Measurements from ENCODE around the gene NXPH3. TPM values are rescaled to one million over a fixed set of nuclear protein-coding genes. Genes with fewer than 3 reads are reported as not detected.

NXPH3 gene
- total RNA-seq, 1 experiment from 2014 or later = 2.2 TPM

DNA sequence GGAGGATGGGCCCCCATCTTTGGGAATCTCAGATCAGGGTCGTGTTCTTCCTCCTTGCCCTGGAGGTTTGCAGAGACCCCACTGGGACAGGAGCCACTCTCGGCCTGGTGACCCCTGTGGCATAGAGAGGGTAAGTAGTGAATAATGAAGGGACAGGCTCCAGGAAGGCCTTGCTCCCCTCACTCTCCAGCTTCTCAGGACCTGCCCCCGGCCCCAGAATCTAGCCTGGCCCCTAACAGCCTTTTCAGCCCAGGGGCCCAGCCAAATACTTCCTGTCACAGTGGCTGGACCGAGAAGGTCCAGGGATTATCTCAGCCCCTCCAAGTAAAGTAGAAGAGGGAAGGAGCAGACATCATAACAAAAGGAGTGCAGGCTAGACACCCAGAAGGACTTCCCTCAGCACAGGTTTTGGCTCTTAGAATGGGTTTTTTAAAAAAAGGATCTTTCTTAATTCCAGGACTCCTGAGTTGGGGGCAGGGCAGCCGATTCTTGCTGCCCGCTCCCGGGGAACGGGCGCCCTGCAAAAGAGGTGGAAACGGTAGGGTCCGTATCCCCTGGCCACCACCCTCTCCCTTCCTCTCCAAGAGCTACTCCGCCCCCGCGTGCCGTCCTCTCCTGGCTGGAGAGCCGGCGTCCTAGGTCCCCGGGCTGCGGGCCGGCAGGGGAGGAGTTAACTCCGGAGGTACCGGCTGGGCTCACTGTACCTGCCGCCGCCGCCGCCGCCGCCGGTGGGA lies 559 bp upstream of the NXPH3 start:
- H3K4me3 ChIP-seq = peak overlapping the region; percentile 52
- peak in 1 of 2 experiments; percentile 38 for DNase-seq (ENCODE audit: low read depth in 1 of 2, low spot score in 2 of 2)
- no peak overlapping the region for H3K27ac ChIP-seq
- H3K36me3 ChIP-seq = no peaks in the 10 kb centered on the region
- H3K27me3 ChIP-seq (replicated peaks) = peaks cover 8% of the 10 kb centered on the region; the same call in 1 of the 2 replicates
- 0 out of 2 replicates have a peak, but pooled peaks cover 5% of the 10 kb centered on the region for H3K9me3 ChIP-seq (replicated peaks)
- peaks cover 22% of the 10 kb centered on the region for H3K4me1 ChIP-seq (replicated peaks)

DNA sequence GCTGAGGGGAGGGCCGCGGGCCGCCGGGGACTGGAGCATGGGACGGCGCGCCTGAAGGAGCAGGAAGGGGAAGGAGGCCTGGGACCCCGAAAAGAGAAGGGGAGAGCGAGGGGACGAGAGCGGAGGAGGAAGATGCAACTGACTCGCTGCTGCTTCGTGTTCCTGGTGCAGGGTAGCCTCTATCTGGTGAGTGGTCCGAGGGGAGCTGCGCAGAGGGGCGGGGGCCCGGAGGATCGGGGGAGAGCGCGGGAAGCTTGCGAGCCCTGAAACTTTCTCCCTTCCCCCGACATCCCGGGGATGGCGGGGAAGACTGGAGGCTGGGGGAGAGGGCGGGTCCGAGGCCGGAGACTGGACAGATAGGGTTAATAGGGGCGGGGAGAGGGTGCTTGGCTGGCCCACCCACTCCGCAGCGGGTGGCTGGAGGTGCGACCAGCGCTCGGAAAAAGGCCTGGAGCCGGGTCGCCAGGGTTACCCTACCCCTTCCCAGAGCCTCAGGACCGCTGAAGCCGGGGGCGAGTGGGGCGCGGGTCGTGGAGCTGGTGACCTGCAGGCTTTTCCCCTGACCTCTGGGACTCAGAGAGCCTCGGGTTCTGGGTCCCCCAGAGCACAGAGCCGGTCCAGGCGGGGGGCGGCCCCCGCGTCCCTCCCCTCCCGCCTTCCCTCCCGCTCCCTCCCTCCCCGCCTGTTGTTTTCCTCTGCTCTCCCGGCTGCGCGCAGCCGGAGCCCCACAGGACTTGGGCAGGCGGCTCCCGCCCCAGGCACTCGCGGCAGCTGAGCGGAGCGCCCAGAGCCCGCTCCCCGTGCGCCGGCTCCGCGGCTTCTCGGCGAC lies 631 bp downstream of the NXPH3 start:
- Histone ChIP-seq H3K27me3 (replicated peaks) (peaks cover 8% of the 10 kb centered on the region; the same call in 1 of the 2 replicates), H3K27ac (no peak overlapping the region), H3K36me3 (no peaks in the 10 kb centered on the region), H3K4me1 (replicated peaks) (peaks cover 19% of the 10 kb centered on the region), H3K4me3 (peak overlapping the region; percentile 52), H3K9me3 (replicated peaks) (0 out of 2 replicates have a peak, but pooled peaks cover 5% of the 10 kb centered on the region)
- DNase-seq (ENCODE audit: low read depth in 1 of 2, low spot score in 2 of 2) = peak in 1 of 2 experiments; percentile 59

DNA sequence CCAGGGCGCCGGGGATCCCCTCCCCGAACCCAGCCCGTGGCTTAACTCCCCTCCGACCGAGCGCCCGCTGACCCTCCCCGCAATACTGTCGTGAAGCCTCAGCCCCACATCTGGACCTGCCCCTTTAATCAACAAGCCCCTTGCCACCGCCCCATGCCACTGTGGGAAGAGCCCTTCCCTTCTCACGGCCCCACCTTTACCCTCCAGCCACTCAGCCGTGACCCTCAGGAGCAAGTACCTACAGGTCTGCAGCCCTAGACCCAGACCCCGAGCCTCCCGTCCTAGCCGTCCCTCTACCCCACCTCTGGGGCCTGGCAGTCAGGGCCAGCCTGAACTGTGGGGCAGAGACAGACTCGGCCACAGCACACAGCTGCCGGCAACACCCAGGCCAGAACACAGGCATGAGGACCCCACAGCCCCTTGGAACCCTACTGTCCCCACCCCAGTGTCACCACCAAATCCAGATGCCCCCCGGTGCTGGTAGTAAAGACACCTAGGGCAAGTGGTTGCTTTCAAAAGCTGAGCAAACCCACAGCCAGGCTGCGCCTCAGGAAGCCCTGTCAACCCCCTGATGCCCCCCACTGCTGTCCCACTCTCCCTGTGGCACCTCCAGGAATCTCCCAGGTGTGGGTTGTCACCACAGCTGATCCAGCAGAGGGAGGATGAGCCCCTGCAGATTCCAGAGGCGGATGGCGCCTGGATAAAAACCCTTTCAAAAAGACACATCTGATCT lies 1.4 kb downstream of the NXPH3 start:
- no peak for DNase-seq (ENCODE audit: low read depth in 1 of 2, low spot score in 2 of 2)
- Histone ChIP-seq H3K36me3 (no peaks in the 10 kb centered on the region), H3K9me3 (replicated peaks) (0 out of 2 replicates have a peak, but pooled peaks cover 5% of the 10 kb centered on the region), H3K4me3 (peak overlapping the region; percentile 52), H3K27ac (no peak overlapping the region), H3K4me1 (replicated peaks) (peaks cover 19% of the 10 kb centered on the region), H3K27me3 (replicated peaks) (0 out of 2 replicates have a peak, but pooled peaks cover 5% of the 10 kb centered on the region)

DNA sequence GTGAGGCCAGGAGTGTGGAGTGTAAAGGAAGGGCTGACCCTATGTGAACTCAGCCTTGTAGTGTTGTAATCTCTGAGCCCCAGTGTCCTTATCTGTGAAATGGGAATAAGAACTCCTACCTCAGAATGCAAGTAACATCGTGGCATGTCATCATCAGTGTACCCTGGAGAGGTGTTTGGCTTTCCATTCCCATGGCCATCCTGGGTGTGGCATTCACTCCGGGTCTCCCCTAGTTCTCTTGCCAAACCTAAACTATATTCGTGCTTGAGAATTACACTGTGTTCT lies 1.9 kb downstream of the NXPH3 start:
- Histone ChIP-seq H3K4me3 (no peak overlapping the region), H3K27ac (no peak overlapping the region), H3K27me3 (replicated peaks) (0 out of 2 replicates have a peak, but pooled peaks cover 5% of the 10 kb centered on the region), H3K36me3 (no peaks in the 10 kb centered on the region), H3K9me3 (replicated peaks) (0 out of 2 replicates have a peak, but pooled peaks cover 5% of the 10 kb centered on the region), H3K4me1 (replicated peaks) (peaks cover 23% of the 10 kb centered on the region)
- DNase-seq (ENCODE audit: low read depth in 1 of 2, low spot score in 2 of 2) = no peak

DNA sequence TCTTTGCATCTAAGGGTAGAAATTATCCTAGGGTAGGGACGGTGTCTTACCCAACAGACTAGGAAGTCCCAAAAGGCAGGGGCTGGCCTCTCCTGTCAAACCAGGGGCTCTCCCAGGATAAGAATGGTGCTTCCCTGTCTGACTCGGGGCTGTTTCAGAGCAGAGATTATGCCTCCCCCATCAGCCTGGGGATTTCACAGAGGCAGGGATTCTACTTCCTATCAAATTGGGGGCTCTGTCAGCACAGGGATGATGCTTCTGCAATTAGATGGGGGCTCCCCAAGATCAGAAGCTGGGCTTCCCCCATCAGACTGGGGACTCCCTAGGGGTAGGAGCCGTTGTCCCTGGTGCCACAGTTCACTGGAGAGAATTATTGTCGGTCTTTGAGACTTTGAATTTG lies 2.3 kb downstream of the NXPH3 start:
- H3K27me3 ChIP-seq (replicated peaks) = 0 out of 2 replicates have a peak, but pooled peaks cover 5% of the 10 kb centered on the region
- DNase-seq (ENCODE audit: low read depth in 1 of 2, low spot score in 2 of 2) = no peak
- H3K27ac ChIP-seq = no peak overlapping the region
- H3K4me1 ChIP-seq (replicated peaks) = peaks cover 27% of the 10 kb centered on the region
- no peak overlapping the region for H3K4me3 ChIP-seq
- H3K36me3 ChIP-seq = no peaks in the 10 kb centered on the region
- 0 out of 2 replicates have a peak, but pooled peaks cover 5% of the 10 kb centered on the region for H3K9me3 ChIP-seq (replicated peaks)

DNA sequence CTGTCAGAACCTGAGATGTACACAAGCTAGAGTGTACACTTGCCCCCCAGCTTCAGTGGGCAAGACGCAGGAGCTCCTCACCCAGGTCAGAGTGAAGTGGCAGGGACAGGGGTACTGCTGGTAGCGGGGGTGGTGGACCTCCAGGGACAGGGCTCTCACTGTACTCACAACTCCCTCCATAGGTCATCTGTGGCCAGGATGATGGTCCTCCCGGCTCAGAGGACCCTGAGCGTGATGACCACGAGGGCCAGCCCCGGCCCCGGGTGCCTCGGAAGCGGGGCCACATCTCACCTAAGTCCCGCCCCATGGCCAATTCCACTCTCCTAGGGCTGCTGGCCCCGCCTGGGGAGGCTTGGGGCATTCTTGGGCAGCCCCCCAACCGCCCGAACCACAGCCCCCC lies 2.7 kb downstream of the NXPH3 start:
- no peak overlapping the region for H3K27ac ChIP-seq
- no peaks in the 10 kb centered on the region for H3K36me3 ChIP-seq
- 0 out of 2 replicates have a peak, but pooled peaks cover 5% of the 10 kb centered on the region for H3K27me3 ChIP-seq (replicated peaks)
- H3K4me1 ChIP-seq (replicated peaks) = peaks cover 30% of the 10 kb centered on the region
- no peak for DNase-seq (ENCODE audit: low read depth in 1 of 2, low spot score in 2 of 2)
- no peak overlapping the region for H3K4me3 ChIP-seq
- 0 out of 2 replicates have a peak, but pooled peaks cover 5% of the 10 kb centered on the region for H3K9me3 ChIP-seq (replicated peaks)

DNA sequence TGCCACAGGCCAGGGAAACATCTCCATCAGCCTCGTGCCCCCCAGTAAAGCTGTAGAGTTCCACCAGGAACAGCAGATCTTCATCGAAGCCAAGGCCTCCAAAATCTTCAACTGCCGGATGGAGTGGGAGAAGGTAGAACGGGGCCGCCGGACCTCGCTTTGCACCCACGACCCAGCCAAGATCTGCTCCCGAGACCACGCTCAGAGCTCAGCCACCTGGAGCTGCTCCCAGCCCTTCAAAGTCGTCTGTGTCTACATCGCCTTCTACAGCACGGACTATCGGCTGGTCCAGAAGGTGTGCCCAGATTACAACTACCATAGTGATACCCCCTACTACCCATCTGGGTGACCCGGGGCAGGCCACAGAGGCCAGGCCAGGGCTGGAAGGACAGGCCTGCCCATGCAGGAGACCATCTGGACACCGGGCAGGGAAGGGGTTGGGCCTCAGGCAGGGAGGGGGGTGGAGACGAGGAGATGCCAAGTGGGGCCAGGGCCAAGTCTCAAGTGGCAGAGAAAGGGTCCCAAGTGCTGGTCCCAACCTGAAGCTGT lies 3.4 kb downstream of the NXPH3 start:
- Histone ChIP-seq H3K4me3 (no peak overlapping the region), H3K9me3 (replicated peaks) (0 out of 2 replicates have a peak, but pooled peaks cover 5% of the 10 kb centered on the region), H3K4me1 (replicated peaks) (peaks cover 30% of the 10 kb centered on the region), H3K27ac (no peak overlapping the region), H3K27me3 (replicated peaks) (0 out of 2 replicates have a peak, but pooled peaks cover 5% of the 10 kb centered on the region), H3K36me3 (no peaks in the 10 kb centered on the region)
- DNase-seq (ENCODE audit: low read depth in 1 of 2, low spot score in 2 of 2) = no peak

DNA sequence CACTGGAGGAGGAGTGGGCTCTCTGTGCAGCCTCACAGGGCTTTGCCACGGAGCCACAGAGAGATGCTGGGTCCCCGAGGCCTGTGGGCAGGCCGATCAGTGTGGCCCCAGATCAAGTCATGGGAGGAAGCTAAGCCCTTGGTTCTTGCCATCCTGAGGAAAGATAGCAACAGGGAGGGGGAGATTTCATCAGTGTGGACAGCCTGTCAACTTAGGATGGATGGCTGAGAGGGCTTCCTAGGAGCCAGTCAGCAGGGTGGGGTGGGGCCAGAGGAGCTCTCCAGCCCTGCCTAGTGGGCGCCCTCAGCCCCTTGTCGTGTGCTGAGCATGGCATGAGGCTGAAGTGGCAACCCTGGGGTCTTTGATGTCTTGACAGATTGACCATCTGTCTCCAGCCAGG lies 3.9 kb downstream of the NXPH3 start:
- H3K4me1 ChIP-seq (replicated peaks) = peaks cover 30% of the 10 kb centered on the region
- DNase-seq (ENCODE audit: low read depth in 1 of 2, low spot score in 2 of 2) = no peak
- no peaks in the 10 kb centered on the region for H3K36me3 ChIP-seq
- H3K4me3 ChIP-seq = no peak overlapping the region
- H3K27me3 ChIP-seq (replicated peaks) = 0 out of 2 replicates have a peak, but pooled peaks cover 5% of the 10 kb centered on the region
- no peak overlapping the region for H3K27ac ChIP-seq
- H3K9me3 ChIP-seq (replicated peaks) = 0 out of 2 replicates have a peak, but pooled peaks cover 5% of the 10 kb centered on the region

DNA sequence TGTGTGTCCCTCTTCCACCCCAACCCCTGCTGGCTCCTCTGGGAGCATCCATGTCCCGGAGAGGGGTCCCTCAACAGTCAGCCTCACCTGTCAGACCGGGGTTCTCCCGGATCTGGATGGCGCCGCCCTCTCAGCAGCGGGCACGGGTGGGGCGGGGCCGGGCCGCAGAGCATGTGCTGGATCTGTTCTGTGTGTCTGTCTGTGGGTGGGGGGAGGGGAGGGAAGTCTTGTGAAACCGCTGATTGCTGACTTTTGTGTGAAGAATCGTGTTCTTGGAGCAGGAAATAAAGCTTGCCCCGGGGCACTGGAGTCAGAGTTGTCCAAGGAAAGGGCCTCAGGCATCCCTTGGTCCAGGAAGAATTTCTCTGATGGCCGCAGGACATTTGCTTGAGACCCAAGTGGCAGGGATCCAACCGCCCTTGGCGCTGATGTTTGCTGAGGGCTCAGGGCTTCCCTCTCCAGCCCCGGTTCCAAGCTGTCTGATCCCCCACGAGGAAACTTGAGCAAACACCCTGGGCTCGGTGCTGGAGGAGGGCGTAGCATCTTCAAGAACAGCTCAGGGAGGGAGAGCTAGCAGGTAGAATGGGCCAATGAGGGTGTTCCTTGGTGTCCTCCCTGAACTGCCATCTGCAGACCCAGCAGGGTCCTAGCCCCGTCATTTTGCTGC lies 4.5 kb downstream of the NXPH3 start:
- H3K27ac ChIP-seq = no peak overlapping the region
- H3K4me3 ChIP-seq = no peak overlapping the region
- 0 out of 2 replicates have a peak, but pooled peaks cover 5% of the 10 kb centered on the region for H3K9me3 ChIP-seq (replicated peaks)
- peaks cover 28% of the 10 kb centered on the region for H3K4me1 ChIP-seq (replicated peaks)
- no peaks in the 10 kb centered on the region for H3K36me3 ChIP-seq
- DNase-seq (ENCODE audit: low read depth in 1 of 2, low spot score in 2 of 2) = no peak
- H3K27me3 ChIP-seq (replicated peaks) = 0 out of 2 replicates have a peak, but pooled peaks cover 2% of the 10 kb centered on the region

DNA sequence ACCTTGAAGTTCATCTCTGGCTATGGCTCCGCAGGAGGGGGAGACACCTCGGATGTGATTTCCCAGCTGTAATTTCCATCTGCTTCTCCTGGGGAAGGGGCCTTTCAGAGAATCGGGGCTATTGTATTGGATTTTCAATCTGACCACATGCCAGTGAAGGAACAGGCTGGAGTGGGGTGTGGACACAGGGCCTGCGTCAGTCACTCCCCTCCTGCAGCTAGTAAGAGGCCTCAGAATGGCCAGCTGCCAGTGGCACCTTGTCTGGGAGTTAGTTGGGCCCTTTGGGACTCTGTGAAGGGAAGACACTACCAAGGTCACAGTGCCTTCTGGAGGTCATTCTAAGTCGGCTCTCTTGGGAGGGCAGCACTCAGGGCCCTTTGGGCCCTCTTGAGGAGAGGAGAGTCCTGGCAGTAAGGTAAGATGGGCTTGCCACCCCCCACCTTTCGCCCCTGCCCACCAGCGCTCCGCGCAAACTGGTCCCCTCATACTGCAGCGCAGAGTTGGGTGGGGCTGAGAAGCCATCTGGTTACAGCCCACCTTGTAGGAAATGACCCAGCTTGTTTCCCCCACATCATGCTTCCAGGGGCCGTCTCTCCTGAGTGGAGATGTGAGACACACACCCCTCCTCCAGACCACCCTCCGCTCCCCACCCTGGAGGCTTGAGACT lies 5.4 kb downstream of the NXPH3 start:
- Histone ChIP-seq H3K36me3 (no peaks in the 10 kb centered on the region), H3K4me3 (no peak overlapping the region), H3K27me3 (replicated peaks) (no peaks in the 10 kb centered on the region), H3K9me3 (replicated peaks) (no peaks in the 10 kb centered on the region), H3K4me1 (replicated peaks) (peaks cover 19% of the 10 kb centered on the region), H3K27ac (no peak overlapping the region)
- DNase-seq (ENCODE audit: low read depth in 1 of 2, low spot score in 2 of 2) = no peak

DNA sequence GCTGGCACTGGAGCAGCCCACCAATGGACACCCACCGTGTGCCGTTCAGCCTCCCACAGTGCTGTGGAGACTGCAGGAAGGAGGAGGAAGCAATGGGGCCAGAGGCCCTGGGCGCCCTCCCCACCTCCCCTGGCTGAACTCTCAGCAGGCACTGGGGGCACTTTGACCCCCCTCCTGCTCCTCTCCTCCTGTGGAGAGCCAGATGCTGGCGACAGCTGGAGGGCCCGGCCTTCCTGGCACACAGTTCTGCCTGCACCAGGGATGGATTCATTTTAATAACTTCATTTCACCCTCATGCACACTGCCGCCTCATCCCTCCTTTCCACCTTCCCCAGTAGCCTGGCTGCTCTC lies 6.0 kb downstream of the NXPH3 start:
- Histone ChIP-seq H3K4me1 (replicated peaks) (peaks cover 18% of the 10 kb centered on the region), H3K36me3 (no peaks in the 10 kb centered on the region), H3K4me3 (no peak overlapping the region), H3K27me3 (replicated peaks) (no peaks in the 10 kb centered on the region), H3K27ac (no peak overlapping the region), H3K9me3 (replicated peaks) (no peaks in the 10 kb centered on the region)
- DNase-seq (ENCODE audit: low read depth in 1 of 2, low spot score in 2 of 2) = no peak

DNA sequence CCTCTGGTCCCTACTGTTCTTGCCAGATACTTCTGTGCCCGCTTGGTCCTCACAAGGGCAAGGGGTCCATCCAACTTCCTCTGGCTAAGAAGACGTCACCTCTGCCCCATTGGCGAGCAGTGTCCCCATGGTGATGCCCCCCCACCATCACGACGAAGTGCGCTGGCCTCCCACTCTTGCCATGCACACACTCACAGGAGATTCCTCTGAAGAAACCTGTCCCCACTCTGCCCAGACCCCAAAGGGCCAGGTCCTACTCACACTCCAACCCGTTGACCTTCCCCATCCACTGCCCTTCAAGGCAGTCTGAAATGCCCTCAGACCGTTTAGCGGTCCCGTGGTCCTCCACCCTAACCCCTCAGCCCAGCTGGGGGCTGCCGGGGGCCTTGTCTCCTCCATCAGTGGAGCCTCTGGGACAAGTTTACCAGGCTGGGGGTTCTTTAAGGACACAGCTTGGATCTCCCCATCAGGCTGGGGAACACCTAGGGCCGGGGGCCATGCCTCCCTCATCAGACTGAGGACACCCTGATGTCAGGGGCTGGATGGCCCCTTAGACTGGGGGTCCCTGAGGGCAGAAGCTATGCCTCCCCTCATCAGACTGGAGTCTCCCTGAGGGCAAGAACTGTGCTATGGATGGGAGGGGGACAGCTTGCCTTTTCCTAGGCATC lies 6.5 kb downstream of the NXPH3 start:
- DNase-seq (ENCODE audit: low read depth in 1 of 2, low spot score in 2 of 2) = no peak

More for the DNA sequence above, 6.5 kb downstream of the NXPH3 start:
- no peaks in the 10 kb centered on the region for H3K36me3 ChIP-seq
- H3K27me3 ChIP-seq (replicated peaks) = no peaks in the 10 kb centered on the region
- H3K9me3 ChIP-seq (replicated peaks) = no peaks in the 10 kb centered on the region
- no peak overlapping the region for H3K27ac ChIP-seq
- no peak overlapping the region for H3K4me3 ChIP-seq
- H3K4me1 ChIP-seq (replicated peaks) = peaks cover 12% of the 10 kb centered on the region

Measured in SJSA1 (cell line).